GM23338 (cell line): ENCODE data around the gene FGF23. TPM values are rescaled to one million over a fixed set of nuclear protein-coding genes. Genes with fewer than 3 reads are reported as not detected.

Experiments
- ATAC-seq: fragments of 200-7000 bp; cut with Tn5 transposase; 3 replicates; pipeline ENCODE4 v1.9.1; 2020
- DNase-seq: peaks from one replicate; pipeline ENCODE4 v3.0.0-alpha.2; 2015; ENCODE audit warnings: low spot score
- H2AFZ ChIP-seq: fragments of 200-600 bp; sonication (generic); 2 replicates; pipeline ENCODE4 v1.8.0; 2016; ENCODE audit warnings: antibody characterized with exemption, mild to moderate bottlenecking, moderate library complexity
- H3F3A ChIP-seq: fragments of 200-600 bp; sonication (generic); replicated peaks from 2 replicates; pipeline ENCODE4 v1.8.0; 2017; ENCODE audit warnings: antibody characterized with exemption, mixed run types, low read depth
- H3K27ac ChIP-seq: fragments of 200-600 bp; sonication (generic); 2 replicates; pipeline ENCODE4 v1.6.1; 2016; ENCODE audit warnings: low read depth
- H3K27me3 ChIP-seq: fragments of 200-600 bp; sonication (generic); 2 replicates; pipeline ENCODE4 v1.8.0; 2016; ENCODE audit warnings: mild to moderate bottlenecking, mixed run types, moderate library complexity; ENCODE audit not compliant: insufficient read depth
- H3K36me3 ChIP-seq: fragments of 200-600 bp; sonication (generic); 2 replicates; pipeline ENCODE4 v1.8.0; 2016; ENCODE audit warnings: mild to moderate bottlenecking; ENCODE audit not compliant: insufficient read depth
- H3K4me1 ChIP-seq: fragments of 200-600 bp; sonication (generic); 2 replicates; pipeline ENCODE4 v1.8.0; 2016; ENCODE audit warnings: mild to moderate bottlenecking, moderate library complexity; ENCODE audit not compliant: insufficient read depth
- H3K4me2 ChIP-seq: fragments of 200-600 bp; sonication (generic); 2 replicates; pipeline ENCODE4 v1.7.1; 2017; ENCODE audit warnings: mixed run types
- H3K4me3 ChIP-seq: fragments of 200-600 bp; sonication (generic); 2 replicates; pipeline ENCODE4 v1.6.1; 2016; ENCODE audit warnings: mixed run types
- H3K79me2 ChIP-seq: fragments of 200-600 bp; sonication (generic); replicated peaks from 2 replicates; pipeline ENCODE4 v1.8.0; 2017; ENCODE audit warnings: mild to moderate bottlenecking; ENCODE audit not compliant: insufficient read depth
- H3K9me2 ChIP-seq: fragments of 200-600 bp; sonication (generic); 2 replicates; pipeline ENCODE4 v1.8.0; 2017; ENCODE audit not compliant: insufficient read depth
- H4K20me1 ChIP-seq: fragments of 200-600 bp; sonication (generic); replicated peaks from 2 replicates; pipeline ENCODE4 v1.8.0; 2017; ENCODE audit warnings: mild to moderate bottlenecking; ENCODE audit not compliant: insufficient read depth
- H3K27ac Mint-ChIP-seq: 2 replicates; pipeline ENCODE4 v1.8.0; 2020; ENCODE audit warnings: inconsistent platforms, mild to moderate bottlenecking, moderate library complexity, mixed read lengths
- H3K27me3 Mint-ChIP-seq: 3 replicates; pipeline ENCODE4 v1.8.0; 2022; ENCODE audit warnings: low read depth, mild to moderate bottlenecking, moderate library complexity, mixed read lengths, inconsistent platforms; ENCODE audit not compliant: insufficient read depth, poor library complexity
- H3K36me3 Mint-ChIP-seq: 3 replicates; pipeline ENCODE4 v1.8.0; 2021; ENCODE audit warnings: low read depth, mild to moderate bottlenecking, inconsistent platforms, moderate library complexity, mixed read lengths
- H3K4me1 Mint-ChIP-seq: 3 replicates; pipeline ENCODE4 v1.8.0; 2020; ENCODE audit warnings: mild to moderate bottlenecking, inconsistent platforms, mixed read lengths
- H3K4me3 Mint-ChIP-seq: 3 replicates; pipeline ENCODE4 v1.8.0; 2021; ENCODE audit warnings: moderate library complexity, mild to moderate bottlenecking, inconsistent platforms, mixed read lengths
- H3K9me3 Mint-ChIP-seq: 3 replicates; pipeline ENCODE4 v1.8.0; 2020; ENCODE audit warnings: moderate library complexity, mild to moderate bottlenecking, inconsistent platforms, mixed read lengths
- CREB1 ChIP-seq: fragments of 250-450 bp; sonication (Bioruptor Pico); IDR thresholded peaks from 2 replicates; pipeline ENCODE4 v1.5.0; 2020; ENCODE audit warnings: low read depth, mild to moderate bottlenecking, moderate library complexity
- CTCF ChIP-seq, 2 experiments: fragments of 200-600 bp in 1 of 2; sonication (generic) in 1 of 2; conservative IDR thresholded peaks; 2 replicates each; pipeline versions ENCODE4 v1.5.1 to v1.6.1; 2016 to 2017; ENCODE audit warnings: antibody characterized with exemption in 2 of 2, low read depth in 2 of 2, mild to moderate bottlenecking in 2 of 2, moderate library complexity in 1 of 2
- ETS1 ChIP-seq: IDR thresholded peaks from 2 replicates; pipeline ENCODE4 v1.6.1; 2016; ENCODE audit warnings: antibody characterized with exemption
- EZH2 ChIP-seq: fragments of 200-600 bp; sonication (generic); IDR thresholded peaks from one replicate; pipeline ENCODE4 v1.8.0; 2017; ENCODE audit warnings: antibody characterized with exemption, mild to moderate bottlenecking, low read depth; ENCODE audit not compliant: unreplicated experiment
- EZH2phosphoT487 ChIP-seq: fragments of 200-600 bp; sonication (generic); IDR thresholded peaks from one replicate; pipeline ENCODE4 v1.8.1; 2018; ENCODE audit warnings: antibody characterized with exemption; ENCODE audit not compliant: unreplicated experiment
- JUNB ChIP-seq: IDR thresholded peaks from one replicate; pipeline ENCODE4 v1.6.1; 2016; ENCODE audit warnings: antibody characterized with exemption; ENCODE audit not compliant: unreplicated experiment
- NANOG ChIP-seq: IDR thresholded peaks from 2 replicates; pipeline ENCODE4 v1.6.1; 2016; ENCODE audit warnings: antibody characterized with exemption, borderline replicate concordance
- POLR2AphosphoS5 ChIP-seq: IDR thresholded peaks from 2 replicates; pipeline ENCODE4 v1.6.1; 2016; ENCODE audit warnings: antibody characterized with exemption, low read depth
- REST ChIP-seq: IDR thresholded peaks from one replicate; pipeline ENCODE4 v1.6.1; 2018; ENCODE audit warnings: antibody characterized with exemption; ENCODE audit not compliant: unreplicated experiment
- STAT1 ChIP-seq: IDR thresholded peaks from one replicate; pipeline ENCODE4 v1.6.1; 2016; ENCODE audit warnings: antibody characterized with exemption; ENCODE audit not compliant: unreplicated experiment
- ZNF114 ChIP-seq: fragments of 250-450 bp; sonication (Bioruptor Pico); IDR thresholded peaks from 2 replicates; pipeline ENCODE4 v1.5.0; 2020; ENCODE audit warnings: mild to moderate bottlenecking, moderate library complexity
- ZNF331 ChIP-seq: fragments of 250-450 bp; sonication (Bioruptor Pico); IDR thresholded peaks from 2 replicates; pipeline ENCODE4 v1.5.0; 2020; ENCODE audit warnings: low read depth, mild to moderate bottlenecking, moderate library complexity
- polyA plus RNA-seq: library from polyadenylated mRNA; unstranded; fragments of >200 nt; fragmentation: Nextera tagmentation; extraction: Ambion mirVana; gene quantifications from 2 replicates; pipeline ENCODE4 v1.2.1, GENCODE V29; 2016
- total RNA-seq: library from RNA; depleted of rRNA; stranded (reverse); fragments of >200 nt; shearing (Covaris generic); gene quantifications from 2 replicates; pipeline ENCODE4 v1.2.3, GENCODE V29; 2014
- TF ChIP-seq, protein P1 (sequence below): fragments of 250-450 bp; sonication (Bioruptor Pico); IDR thresholded peaks from 2 replicates; pipeline ENCODE4 v1.5.0; 2020; ENCODE audit warnings: mild to moderate bottlenecking, moderate library complexity

FGF23 gene
- total and polyA plus RNA-seq, 2 experiments from 2014 or later: 0.44 to 0.56 TPM

GRCh38 chr12:4327293-4327692, 52.2 kb downstream of the FGF23 start:
- Mint-ChIP-seq H3K27me3 (peaks cover 2% of the 10 kb centered on the region), H3K4me1 (peaks cover 6% of the 10 kb centered on the region), H3K9me3 (no peaks in the 10 kb centered on the region; the same call in 2 of the 3 replicates), H3K36me3 (peaks cover 16% of the 10 kb centered on the region), H3K4me3 (no peak overlapping the region), H3K27ac (no peak overlapping the region)
- Histone ChIP-seq H3K4me3 (no peak overlapping the region), H3K27me3 (no peaks in the 10 kb centered on the region), H4K20me1 (peaks cover 7% of the 10 kb centered on the region; the same call in 1 of the 2 replicates), H3K79me2 (peaks cover 93% of the 10 kb centered on the region), H3K9me2 (no peaks in the 10 kb centered on the region), H3K4me1 (no peaks in the 10 kb centered on the region), H3F3A (no peaks in the 10 kb centered on the region), H2AFZ (no peak overlapping the region), H3K4me2 (no peak overlapping the region), H3K27ac (0 out of 2 replicates have a peak overlapping the region, but pooled peaks have one; percentile 28), H3K36me3 (no peaks in the 10 kb centered on the region)
- DNase-seq (no peak), ATAC-seq (no peak)
- TF ChIP-seq CREB1 (CRISPR knock-in tag) (no peak), CTCF (conservative IDR thresholded peaks at IDR 0.05; ENCODE audit: low read depth in 2 of 2) (no peak), REST (no peak), JUNB (no peak), POLR2AphosphoS5 (no peak), STAT1 (no peak), EZH2phosphoT487 (no peak), ETS1 (no peak), EZH2 (no peak), ZNF114 (CRISPR knock-in tag) (no peak), NANOG (no peak), ZNF331 (CRISPR knock-in tag) (no peak)
- TF ChIP-seq, protein P1, sequence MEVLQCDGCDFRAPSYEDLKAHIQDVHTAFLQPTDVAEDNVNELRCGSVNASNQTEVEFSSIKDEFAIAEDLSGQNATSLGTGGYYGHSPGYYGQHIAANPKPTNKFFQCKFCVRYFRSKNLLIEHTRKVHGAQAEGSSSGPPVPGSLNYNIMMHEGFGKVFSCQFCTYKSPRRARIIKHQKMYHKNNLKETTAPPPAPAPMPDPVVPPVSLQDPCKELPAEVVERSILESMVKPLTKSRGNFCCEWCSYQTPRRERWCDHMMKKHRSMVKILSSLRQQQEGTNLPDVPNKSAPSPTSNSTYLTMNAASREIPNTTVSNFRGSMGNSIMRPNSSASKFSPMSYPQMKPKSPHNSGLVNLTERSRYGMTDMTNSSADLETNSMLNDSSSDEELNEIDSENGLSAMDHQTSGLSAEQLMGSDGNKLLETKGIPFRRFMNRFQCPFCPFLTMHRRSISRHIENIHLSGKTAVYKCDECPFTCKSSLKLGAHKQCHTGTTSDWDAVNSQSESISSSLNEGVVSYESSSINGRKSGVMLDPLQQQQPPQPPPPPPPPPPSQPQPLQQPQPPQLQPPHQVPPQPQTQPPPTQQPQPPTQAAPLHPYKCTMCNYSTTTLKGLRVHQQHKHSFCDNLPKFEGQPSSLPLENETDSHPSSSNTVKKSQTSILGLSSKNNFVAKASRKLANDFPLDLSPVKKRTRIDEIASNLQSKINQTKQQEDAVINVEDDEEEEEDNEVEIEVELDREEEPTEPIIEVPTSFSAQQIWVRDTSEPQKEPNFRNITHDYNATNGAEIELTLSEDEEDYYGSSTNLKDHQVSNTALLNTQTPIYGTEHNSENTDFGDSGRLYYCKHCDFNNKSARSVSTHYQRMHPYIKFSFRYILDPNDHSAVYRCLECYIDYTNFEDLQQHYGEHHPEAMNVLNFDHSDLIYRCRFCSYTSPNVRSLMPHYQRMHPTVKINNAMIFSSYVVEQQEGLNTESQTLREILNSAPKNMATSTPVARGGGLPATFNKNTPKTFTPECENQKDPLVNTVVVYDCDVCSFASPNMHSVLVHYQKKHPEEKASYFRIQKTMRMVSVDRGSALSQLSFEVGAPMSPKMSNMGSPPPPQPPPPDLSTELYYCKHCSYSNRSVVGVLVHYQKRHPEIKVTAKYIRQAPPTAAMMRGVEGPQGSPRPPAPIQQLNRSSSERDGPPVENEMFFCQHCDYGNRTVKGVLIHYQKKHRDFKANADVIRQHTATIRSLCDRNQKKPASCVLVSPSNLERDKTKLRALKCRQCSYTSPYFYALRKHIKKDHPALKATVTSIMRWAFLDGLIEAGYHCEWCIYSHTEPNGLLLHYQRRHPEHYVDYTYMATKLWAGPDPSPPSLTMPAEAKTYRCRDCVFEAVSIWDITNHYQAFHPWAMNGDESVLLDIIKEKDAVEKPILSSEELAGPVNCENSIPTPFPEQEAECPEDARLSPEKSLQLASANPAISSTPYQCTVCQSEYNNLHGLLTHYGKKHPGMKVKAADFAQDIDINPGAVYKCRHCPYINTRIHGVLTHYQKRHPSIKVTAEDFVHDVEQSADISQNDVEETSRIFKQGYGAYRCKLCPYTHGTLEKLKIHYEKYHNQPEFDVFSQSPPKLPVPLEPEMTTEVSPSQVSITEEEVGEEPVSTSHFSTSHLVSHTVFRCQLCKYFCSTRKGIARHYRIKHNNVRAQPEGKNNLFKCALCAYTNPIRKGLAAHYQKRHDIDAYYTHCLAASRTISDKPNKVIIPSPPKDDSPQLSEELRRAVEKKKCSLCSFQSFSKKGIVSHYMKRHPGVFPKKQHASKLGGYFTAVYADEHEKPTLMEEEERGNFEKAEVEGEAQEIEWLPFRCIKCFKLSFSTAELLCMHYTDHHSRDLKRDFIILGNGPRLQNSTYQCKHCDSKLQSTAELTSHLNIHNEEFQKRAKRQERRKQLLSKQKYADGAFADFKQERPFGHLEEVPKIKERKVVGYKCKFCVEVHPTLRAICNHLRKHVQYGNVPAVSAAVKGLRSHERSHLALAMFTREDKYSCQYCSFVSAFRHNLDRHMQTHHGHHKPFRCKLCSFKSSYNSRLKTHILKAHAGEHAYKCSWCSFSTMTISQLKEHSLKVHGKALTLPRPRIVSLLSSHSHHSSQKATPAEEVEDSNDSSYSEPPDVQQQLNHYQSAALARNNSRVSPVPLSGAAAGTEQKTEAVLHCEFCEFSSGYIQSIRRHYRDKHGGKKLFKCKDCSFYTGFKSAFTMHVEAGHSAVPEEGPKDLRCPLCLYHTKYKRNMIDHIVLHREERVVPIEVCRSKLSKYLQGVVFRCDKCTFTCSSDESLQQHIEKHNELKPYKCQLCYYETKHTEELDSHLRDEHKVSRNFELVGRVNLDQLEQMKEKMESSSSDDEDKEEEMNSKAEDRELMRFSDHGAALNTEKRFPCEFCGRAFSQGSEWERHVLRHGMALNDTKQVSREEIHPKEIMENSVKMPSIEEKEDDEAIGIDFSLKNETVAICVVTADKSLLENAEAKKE (CRISPR knock-in tag): no peak
